Glutamatergic neuron (in vitro differentiated cells): ENCODE measurements around the gene SGPP2. TPM values are rescaled to one million over a fixed set of nuclear protein-coding genes. Genes with fewer than 3 reads are reported as not detected.
A peak's percentile ranks its signal among the peaks of the same experiment; 100 is the strongest.

Source experiments
- DNase-seq: peaks from one replicate; pipeline ENCODE4 v3.0.0; 2022
- H3K27ac Mint-ChIP-seq: one replicate; pipeline ENCODE4 v1.8.0; 2020; ENCODE audit warnings: mild to moderate bottlenecking, mixed read lengths, inconsistent platforms; ENCODE audit not compliant: unreplicated experiment
- H3K27me3 Mint-ChIP-seq: one replicate; pipeline ENCODE4 v1.8.0; 2020; ENCODE audit warnings: mild to moderate bottlenecking, moderate library complexity, mixed read lengths, inconsistent platforms; ENCODE audit not compliant: unreplicated experiment
- H3K36me3 Mint-ChIP-seq: one replicate; pipeline ENCODE4 v1.8.0; 2020; ENCODE audit warnings: mild to moderate bottlenecking, mixed read lengths, inconsistent platforms; ENCODE audit not compliant: unreplicated experiment
- H3K4me1 Mint-ChIP-seq: one replicate; pipeline ENCODE4 v1.8.0; 2020; ENCODE audit warnings: mild to moderate bottlenecking, low read depth, mixed read lengths, inconsistent platforms; ENCODE audit not compliant: unreplicated experiment
- H3K4me3 Mint-ChIP-seq: one replicate; pipeline ENCODE4 v1.8.0; 2020; ENCODE audit warnings: mild to moderate bottlenecking, mixed read lengths, inconsistent platforms; ENCODE audit not compliant: unreplicated experiment
- H3K9me3 Mint-ChIP-seq: one replicate; pipeline ENCODE4 v1.8.0; 2020; ENCODE audit warnings: mild to moderate bottlenecking, moderate library complexity, mixed read lengths, inconsistent platforms; ENCODE audit not compliant: unreplicated experiment
- CTCF ChIP-seq: fragments of 200-600 bp; sonication (generic); IDR thresholded peaks from one replicate; pipeline ENCODE4 v1.5.0; 2021; ENCODE audit not compliant: partially characterized antibody, unreplicated experiment
- total RNA-seq: library from RNA; stranded (reverse); fragmentation: NEBNext Ultra II Directional; extraction: Animal tissue kit (Norgen Biotek cat#: 25700); gene quantifications from one replicate; pipeline ENCODE4 v1.2.1, GENCODE V29; 2021; ENCODE audit not compliant: unreplicated experiment

The SGPP2 gene
- total RNA-seq, 1 donor from 2014 or later = 2.1 TPM

GRCh38 chr2:222548992-222549391 lies 124.6 kb downstream of the SGPP2 start:
- H3K27me3 Mint-ChIP-seq = no peaks in the 10 kb centered on the region
- no peaks in the 10 kb centered on the region for H3K9me3 Mint-ChIP-seq
- no peak overlapping the region for H3K4me3 Mint-ChIP-seq
- no peak for DNase-seq
- H3K4me1 Mint-ChIP-seq = peaks cover 13% of the 10 kb centered on the region
- H3K27ac Mint-ChIP-seq = no peak overlapping the region
- H3K36me3 Mint-ChIP-seq = no peaks in the 10 kb centered on the region
- no peak for TF ChIP-seq CTCF

- Mint-ChIP-seq H3K9me3 (no peaks in the 10 kb centered on the region), H3K4me1 (no peaks in the 10 kb centered on the region), H3K4me3 (no peak overlapping the region), H3K27ac (no peak overlapping the region), H3K27me3 (peaks cover 3% of the 10 kb centered on the region), H3K36me3 (peaks cover 6% of the 10 kb centered on the region)
- DNase-seq = no peak
- TF ChIP-seq CTCF = no peak
These were observed 130.2 kb downstream of the SGPP2 start for GRCh38 chr2:222554517-222554916.

- no peak for TF ChIP-seq CTCF
- H3K9me3 Mint-ChIP-seq = no peaks in the 10 kb centered on the region
- no peak overlapping the region for H3K27ac Mint-ChIP-seq
- H3K27me3 Mint-ChIP-seq = no peaks in the 10 kb centered on the region
- no peak overlapping the region for H3K4me3 Mint-ChIP-seq
- H3K36me3 Mint-ChIP-seq = peaks cover 6% of the 10 kb centered on the region
- peaks cover 27% of the 10 kb centered on the region for H3K4me1 Mint-ChIP-seq
- no peak for DNase-seq
These were observed 136.8 kb downstream of the SGPP2 start for GRCh38 chr2:222561151-222561550.

GRCh38 chr2:222561817-222562645 lies 137.7 kb downstream of the SGPP2 start:
- no peaks in the 10 kb centered on the region for H3K9me3 Mint-ChIP-seq
- peak overlapping the region; percentile 44 for H3K4me3 Mint-ChIP-seq
- peaks cover 6% of the 10 kb centered on the region for H3K36me3 Mint-ChIP-seq
- peaks cover 27% of the 10 kb centered on the region for H3K4me1 Mint-ChIP-seq
- TF ChIP-seq CTCF = peak; percentile 65
- H3K27me3 Mint-ChIP-seq = no peaks in the 10 kb centered on the region
- DNase-seq = no peak
- H3K27ac Mint-ChIP-seq = peak overlapping the region; percentile 13

- DNase-seq = no peak
- Mint-ChIP-seq H3K27ac (peak overlapping the region; percentile 10), H3K9me3 (no peaks in the 10 kb centered on the region), H3K36me3 (peaks cover 5% of the 10 kb centered on the region), H3K27me3 (no peaks in the 10 kb centered on the region), H3K4me3 (peak overlapping the region; percentile 18), H3K4me1 (peaks cover 27% of the 10 kb centered on the region)
- TF ChIP-seq CTCF = no peak
These were observed 138.9 kb downstream of the SGPP2 start for GRCh38 chr2:222563106-222563718.
